GM18861 (cell line): ENCODE data around the gene MED12L.
"Not testable (repeated sequence)": the region's sequence is repeated elsewhere in the genome, so short reads cannot be mapped to it uniquely, and the experiment has no call there.

ENCODE experiments used
- ATAC-seq: cut with Tn5 transposase; IDR thresholded peaks from one replicate; pipeline ENCODE4 v1.9.1; 2021; ENCODE audit not compliant: unreplicated experiment

Gene MED12L

DNA sequence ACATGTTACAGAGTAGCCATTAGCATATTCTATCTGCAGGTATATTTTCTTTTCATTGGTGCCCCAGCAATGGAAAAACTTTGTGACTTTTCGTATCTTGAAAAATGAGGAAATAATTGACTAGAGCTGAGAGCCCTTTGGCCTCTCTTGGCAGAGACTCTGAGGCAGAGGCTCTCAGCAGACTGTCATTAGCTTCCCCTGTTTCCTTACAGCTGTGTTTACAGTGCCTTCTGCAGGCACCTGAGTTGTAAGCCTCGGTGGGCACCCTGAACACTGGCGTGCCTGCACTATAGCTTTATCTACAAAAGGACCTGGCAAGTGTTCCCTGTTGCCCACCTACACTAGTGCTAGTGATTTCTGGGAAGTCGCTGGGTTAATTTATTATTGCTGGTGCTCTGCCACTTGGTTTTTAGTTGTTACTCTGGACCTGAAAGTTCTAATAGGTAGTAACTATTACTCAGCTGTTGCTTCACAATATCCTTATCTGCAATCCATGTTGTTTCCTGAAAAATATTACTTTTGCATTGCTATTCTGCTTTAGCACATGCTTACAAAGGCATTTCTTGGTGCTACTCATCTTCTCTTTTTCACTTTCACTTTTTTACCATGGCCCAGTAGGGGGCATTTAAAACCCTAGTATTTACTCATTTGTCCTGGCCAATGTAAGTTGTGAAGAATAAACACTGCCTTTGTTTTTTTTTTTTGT, 125.4 kb downstream of the MED12L start:
- ATAC-seq = peak; percentile 71

DNA sequence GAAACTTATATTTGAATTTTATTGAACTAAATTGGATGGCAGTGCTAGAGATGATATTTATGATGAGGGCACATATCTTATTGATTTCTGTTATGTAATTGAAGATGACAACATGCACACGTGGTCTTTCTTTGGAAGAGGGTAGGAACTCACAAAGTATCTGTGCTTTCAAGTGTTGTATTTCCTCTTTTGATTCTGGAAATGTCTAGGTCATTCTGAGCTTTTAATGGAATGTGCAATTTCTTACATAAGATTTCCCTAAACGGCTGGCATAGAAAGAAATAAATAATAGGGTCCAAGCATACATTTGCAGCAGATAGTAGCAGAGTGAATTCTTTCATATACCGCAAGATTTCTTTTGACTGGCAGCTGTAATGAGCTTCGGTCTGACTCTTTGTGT, 127.7 kb downstream of the MED12L start:
- ATAC-seq = no peak

DNA sequence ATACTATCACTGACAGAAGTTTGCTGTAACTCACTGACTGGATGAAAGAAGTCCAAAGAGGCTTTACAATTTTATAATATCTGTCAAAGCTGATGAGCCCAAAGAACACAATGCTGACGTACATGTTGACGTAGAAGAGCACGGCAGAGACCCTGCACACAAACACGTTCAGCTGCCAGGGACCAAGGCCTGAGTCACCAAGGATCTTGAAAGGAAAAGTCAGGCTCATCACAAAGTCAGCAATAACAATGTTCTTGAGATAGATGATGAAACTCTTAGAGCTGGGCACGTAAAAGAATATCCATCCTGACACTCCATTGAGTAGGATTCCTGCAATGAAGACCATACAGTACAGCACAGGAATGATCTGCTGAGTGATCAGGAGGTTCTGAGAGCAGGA, 128.4 kb downstream of the MED12L start:
- no peak for ATAC-seq

GRCh38 chr3:151214459-151214858, 129.0 kb downstream of the MED12L start:
- ATAC-seq = no peak

DNA sequence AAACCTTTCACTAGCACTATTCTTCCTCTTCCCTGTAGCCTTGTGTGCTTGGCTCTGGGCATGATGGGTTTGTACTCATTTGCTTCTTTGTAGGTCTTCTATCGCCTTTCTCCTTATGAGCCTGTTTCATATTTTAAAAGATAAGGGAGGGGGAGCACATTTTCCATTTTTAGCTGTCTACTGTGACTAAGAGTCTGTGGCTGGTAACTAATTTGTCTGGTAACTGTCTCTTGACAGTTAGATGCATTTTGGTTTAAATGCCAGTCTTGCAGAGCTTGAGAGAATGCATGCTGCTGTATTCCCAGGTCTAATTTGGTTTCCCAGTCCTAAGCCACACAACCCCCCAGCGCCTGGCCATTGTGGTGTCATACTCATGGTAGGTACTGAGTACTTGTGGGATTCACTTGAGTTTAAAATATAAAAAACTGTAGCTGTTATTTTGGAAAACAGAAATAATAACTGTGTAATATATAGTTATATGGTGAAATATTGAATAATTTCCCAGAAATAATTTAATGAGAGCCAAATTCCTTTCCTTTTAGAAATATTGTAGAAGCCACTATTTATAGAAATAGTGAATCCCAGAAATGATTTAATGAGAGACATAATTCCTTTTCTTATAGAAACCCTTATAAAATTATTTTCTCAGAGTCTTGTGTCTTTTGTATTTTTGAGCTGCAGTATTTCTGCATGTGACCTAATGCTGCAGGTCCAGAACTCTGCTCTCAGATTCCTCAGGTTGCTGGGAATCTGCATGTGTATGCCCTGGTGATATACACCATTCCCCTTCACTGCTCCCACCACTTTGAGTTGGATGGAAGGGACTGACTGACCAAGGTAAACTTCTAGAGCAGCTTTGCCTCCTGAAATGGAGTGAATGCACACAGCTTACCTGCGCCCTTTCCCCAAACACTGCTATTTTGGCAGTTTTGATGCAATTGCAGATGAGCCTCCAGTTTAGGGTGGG, 131.5 kb downstream of the MED12L start:
- no peak for ATAC-seq

DNA sequence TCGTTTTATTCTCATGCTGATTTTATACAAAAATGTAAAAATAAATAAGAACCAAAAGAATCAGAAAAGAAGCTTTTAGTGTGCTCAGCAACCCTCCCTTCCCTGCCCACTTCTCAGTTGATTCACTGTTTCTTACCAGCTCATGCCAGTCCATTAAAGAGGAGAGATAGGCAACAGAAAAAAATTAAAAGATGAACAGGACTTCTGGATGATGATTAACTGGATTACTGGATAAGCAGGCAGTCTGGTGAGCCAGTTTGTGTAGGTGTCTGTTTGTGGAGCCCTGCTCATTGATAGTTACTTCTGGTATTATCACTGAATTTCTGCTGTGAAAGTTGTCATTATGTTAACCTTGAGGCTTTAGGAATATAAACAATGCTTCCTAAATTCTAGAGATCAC, 132.7 kb downstream of the MED12L start:
- ATAC-seq = no peak

DNA sequence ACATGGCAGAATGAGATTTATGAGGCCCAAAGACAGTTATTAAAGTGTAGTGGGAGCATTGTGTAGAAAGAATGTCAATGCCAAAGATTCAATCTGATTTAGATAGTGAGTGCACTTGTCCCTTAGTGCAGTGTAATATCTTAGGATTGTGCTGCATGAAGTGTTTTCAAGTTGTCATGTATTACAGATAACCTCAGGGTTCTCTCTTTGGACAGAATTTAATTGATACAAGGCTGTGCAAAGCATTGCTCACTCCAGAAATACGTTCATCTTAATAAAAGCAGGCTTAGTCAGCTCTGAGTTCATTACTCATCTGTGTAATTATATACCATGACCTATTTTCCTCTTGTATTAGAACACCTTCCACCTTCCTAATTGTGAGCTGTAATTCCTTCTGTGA, 133.6 kb downstream of the MED12L start:
- ATAC-seq = no peak

- ATAC-seq = no peak
Observed at GRCh38 chr3:151224268-151224866, 138.9 kb downstream of the MED12L start.

DNA sequence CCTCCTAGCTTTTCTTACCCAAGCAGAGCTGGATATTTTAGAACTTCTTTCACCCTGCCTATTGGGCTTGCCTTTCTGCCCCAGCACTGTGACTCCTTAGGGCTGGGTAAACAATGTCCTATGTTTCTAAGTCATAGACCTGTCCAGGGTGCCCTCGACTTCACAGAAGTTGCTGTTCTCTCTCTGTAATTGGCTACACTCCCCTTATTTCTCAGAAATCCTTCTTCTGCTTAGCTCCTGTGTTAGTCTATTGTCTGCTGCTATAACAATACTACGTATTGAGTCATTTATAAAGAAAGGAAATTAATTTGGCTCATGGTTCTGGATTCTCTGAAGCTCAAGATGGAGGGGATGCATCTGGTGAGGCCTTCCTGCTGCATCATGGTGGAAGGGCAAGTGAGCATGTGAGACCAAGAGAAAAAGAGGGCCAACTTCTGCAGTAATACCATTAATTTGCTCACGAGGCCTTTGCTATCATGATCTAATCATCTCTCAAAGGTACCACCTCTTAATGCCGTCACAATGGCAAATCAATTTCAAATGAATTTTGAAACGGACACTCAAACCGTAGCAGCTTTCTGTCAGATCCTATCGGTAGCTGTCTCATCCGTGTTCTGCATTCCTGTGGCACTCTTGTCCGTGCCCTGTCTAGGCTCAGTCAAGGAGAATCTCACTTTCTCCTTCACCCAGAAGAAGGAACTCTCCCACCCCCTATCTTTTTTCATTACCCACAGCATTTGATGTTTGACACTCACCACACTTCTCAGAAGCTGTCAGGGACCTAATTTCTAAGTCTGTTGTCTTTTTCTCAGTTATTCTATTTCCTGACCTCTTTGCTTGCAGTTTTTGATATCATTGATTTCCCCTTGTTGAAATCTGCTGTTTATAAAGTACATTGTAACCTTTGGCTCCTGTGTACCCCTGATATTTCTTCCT, 139.8 kb downstream of the MED12L start:
- no peak for ATAC-seq

GRCh38 chr3:151226088-151226563, 140.7 kb downstream of the MED12L start:
- no peak for ATAC-seq

DNA sequence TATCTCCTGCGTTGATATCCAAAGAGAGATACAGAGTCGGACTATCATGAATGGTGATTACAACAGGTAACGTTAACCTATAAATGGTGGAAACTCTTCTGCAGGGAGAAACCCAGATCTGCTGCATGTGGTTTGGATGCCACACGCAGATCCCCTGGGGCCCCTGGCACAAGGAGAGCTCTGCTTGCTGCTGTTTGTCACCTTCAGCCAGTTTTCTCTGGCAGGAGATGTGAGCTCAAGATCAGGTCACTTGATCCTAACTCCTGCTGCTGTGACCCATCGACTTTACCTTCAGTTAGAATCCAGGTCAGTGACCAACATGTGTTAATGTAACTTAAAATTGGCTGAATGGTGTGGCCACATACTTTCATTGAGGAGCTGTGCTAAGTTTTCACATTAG, 141.4 kb downstream of the MED12L start:
- no peak for ATAC-seq

- peak; percentile 31 for ATAC-seq
Observed at GRCh38 chr3:151227266-151227806, 141.9 kb downstream of the MED12L start.

- ATAC-seq = peak; percentile 82
Observed at GRCh38 chr3:151227807-151228665, 142.6 kb downstream of the MED12L start.

DNA sequence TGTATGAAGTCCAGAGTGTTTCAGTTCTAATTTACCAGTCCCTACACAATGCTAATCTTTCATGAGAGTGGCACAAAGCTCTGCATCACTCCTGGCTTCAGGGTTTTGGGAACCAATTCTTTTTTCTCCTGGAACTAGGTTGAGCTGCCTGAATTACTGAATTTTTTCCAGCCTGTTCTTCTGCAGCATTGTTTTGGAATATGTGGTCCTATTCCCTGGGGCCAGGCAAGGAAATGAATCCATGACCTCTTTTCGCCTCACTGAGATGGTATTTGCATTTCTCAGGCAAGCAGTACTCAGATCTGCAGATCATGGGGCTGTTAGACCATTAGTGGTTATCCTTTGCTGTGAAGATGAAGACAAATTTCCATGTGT, 143.2 kb downstream of the MED12L start:
- ATAC-seq = no peak

DNA sequence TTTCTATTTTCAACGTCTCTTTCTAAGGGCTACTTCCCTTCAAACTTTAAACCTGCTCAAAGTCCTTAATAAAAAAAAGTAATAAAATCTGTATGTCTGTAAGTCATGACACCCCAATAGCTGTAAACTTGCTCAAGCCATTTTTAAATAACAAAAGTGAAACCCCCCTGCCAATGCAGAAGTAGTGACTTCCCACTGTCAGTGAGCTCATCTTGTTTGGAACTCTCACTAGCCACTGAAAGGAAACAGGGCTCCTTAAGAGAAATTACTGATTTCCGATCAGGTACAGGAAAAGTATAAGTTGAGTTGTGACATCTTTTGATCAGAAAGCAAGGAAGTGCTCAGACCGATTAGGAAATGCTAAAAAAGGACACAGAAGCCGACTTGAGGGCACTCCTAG, 145.2 kb downstream of the MED12L start:
- ATAC-seq = peak; percentile 43

- not testable (repeated sequence) for ATAC-seq
Observed at GRCh38 chr3:151232403-151232802, 146.9 kb downstream of the MED12L start.

DNA sequence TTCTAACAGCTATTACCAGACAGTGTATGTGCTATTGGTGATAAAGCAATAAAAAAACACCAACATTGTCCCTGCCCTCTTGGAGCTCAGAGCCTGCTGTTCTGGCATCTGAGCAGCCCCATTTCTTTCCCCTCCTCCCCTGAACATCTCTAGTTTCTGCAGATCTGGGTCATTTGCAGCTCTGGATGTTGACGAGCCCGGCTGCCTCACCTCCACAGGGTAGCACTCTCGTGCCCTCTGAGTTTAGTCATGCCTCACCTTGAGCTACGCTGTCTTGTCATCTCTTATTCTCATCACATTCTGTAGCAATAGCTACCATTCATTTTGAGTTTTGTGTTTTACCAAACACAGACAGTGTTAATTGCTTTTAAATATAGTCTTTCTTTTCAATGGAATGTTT, 147.5 kb downstream of the MED12L start:
- ATAC-seq = no peak

DNA sequence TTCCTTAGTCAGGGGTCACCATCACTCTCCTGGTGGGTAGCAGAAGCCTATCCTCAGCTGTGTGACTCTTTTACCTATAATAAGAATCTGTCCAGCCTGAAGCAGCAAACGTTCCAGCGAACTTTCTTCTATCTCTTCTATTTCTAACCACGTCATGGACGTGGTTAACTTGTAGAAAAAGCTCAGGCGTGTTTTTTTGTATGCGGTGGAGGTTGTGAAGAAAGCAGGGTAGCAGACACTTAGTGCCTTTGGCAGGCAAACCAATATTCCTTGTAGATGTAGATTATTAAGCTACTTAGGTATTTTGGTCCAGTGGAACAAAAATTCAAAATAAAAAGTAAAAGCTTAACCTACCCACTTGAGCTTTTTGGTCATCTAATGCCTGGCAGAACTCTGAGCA, 149.4 kb downstream of the MED12L start:
- no peak for ATAC-seq

DNA sequence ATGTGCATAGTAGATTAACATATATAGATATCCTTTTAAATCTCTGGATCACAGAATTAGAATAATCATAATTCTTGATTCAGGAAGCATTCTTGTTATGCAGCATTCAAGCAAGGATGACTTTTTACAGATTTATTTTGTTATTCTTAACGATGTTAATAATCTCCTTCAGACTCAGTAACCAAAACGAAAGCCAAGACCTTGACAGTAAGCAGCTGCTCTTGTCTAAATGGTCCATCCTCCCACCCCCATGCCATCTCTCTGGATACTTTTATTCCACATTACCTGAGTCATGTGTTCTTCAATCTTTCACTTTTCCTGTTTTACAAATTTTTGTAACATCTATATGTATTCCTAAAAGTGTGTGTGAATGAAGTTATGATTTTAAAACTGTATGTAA, 150.9 kb downstream of the MED12L start:
- ATAC-seq = no peak
